Lower lobe of right lung (tissue), 2 donors: ENCODE measurements around the gene FAM163B. TPM values are rescaled to one million over a fixed set of nuclear protein-coding genes. Genes with fewer than 3 reads are reported as not detected.
A peak's percentile ranks its signal among the peaks of the same experiment; 100 is the strongest.

Experiments used
- ATAC-seq, 2 donors: fragments of 200-7000 bp; cut with Tn5 transposase; one replicate each; pipeline ENCODE4 v1.9.1; 2020 to 2022; ENCODE audit warnings: mild to moderate bottlenecking in 2 of 2, moderate library complexity in 2 of 2
- DNase-seq: peaks from one replicate; pipeline ENCODE4 v3.0.0-alpha.2; 2020
- H3K27ac ChIP-seq: fragments of 200-600 bp; one replicate; pipeline ENCODE4 v1.8.0; 2022
- H3K27me3 ChIP-seq: fragments of 200-600 bp; one replicate; pipeline ENCODE4 v1.8.0; 2022; ENCODE audit warnings: low read depth
- H3K36me3 ChIP-seq: fragments of 200-600 bp; one replicate; pipeline ENCODE4 v1.8.0; 2022; ENCODE audit warnings: mild to moderate bottlenecking
- H3K4me1 ChIP-seq: fragments of 200-600 bp; one replicate; pipeline ENCODE4 v1.8.0; 2022
- H3K4me3 ChIP-seq: fragments of 200-600 bp; one replicate; pipeline ENCODE4 v1.8.0; 2022; ENCODE audit warnings: mild to moderate bottlenecking
- H3K9me3 ChIP-seq: fragments of 200-600 bp; one replicate; pipeline ENCODE4 v1.8.0; 2022
- intact Hi-C: fragments of 100-400 bp; cut with DNase I; formaldehyde crosslinking; loops from one replicate; pipeline ENCODE4 v1.11.0; 2022
- total RNA-seq: library from RNA; stranded (reverse); fragmentation: NEBNext Ultra II Directional; extraction: Animal tissue kit (Norgen Biotek cat#: 25700); gene quantifications from one replicate; pipeline ENCODE4 v1.2.1, GENCODE V29; 2021
- TF ChIP-seq, protein P1 (sequence below): fragments of 200-600 bp; IDR thresholded peaks from one replicate; pipeline ENCODE4 v1.8.0; 2022; ENCODE audit warnings: antibody characterized with exemption, mild to moderate bottlenecking
- donor health status: DM: no; HTN: yes; CAD: no; lungs with severe emphysema.

Gene FAM163B
- total RNA-seq, 1 donor from 2014 or later: not detected

DNA sequence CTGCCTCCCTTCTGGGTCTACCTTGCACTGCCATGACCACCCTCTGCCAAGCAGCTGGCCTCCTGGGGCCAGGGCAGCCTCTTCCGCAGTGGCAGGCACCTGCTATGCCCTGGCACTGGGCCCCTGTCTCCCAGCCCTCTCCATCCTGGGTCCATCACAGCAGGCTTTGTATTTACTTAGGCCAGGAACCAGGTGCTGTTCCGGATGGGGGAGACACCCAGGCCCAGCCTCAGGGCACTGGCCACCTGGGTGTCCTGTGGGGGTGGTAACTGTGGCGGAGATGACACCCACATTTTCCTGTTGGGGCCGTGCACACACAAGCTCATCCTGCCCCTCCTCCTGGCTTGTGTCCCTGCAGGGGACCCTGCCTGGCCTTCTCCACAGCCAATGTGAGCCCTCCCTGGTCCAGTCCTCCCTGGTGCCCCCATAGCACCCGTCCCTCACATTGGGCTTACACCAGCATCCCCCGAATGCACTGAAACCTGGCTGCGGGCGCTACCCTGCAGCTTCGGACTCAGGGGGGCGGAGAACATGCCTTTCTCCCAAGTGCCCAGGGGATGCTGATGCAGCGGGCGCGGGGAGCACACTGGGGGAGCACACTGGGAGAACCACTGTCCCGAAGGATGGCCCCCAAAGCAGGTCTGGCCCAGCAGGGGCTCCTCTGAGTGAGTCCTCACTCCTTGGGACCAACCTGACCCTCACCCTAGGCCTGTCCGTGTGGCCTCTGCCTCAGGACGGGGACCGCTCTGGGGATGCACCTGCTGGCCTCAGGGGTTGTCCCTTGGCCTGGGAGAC is 17.9 kb downstream of the FAM163B start:
- Histone ChIP-seq H3K36me3 (no peaks in the 10 kb centered on the region), H3K27ac (no peak overlapping the region), H3K4me3 (no peak overlapping the region), H3K9me3 (peaks cover under 1% of the 10 kb centered on the region), H3K4me1 (no peaks in the 10 kb centered on the region), H3K27me3 (peaks cover 10% of the 10 kb centered on the region)
- ATAC-seq (no peak), DNase-seq (no peak)
- intact Hi-C loops: no loop called here
- TF ChIP-seq, protein P1, sequence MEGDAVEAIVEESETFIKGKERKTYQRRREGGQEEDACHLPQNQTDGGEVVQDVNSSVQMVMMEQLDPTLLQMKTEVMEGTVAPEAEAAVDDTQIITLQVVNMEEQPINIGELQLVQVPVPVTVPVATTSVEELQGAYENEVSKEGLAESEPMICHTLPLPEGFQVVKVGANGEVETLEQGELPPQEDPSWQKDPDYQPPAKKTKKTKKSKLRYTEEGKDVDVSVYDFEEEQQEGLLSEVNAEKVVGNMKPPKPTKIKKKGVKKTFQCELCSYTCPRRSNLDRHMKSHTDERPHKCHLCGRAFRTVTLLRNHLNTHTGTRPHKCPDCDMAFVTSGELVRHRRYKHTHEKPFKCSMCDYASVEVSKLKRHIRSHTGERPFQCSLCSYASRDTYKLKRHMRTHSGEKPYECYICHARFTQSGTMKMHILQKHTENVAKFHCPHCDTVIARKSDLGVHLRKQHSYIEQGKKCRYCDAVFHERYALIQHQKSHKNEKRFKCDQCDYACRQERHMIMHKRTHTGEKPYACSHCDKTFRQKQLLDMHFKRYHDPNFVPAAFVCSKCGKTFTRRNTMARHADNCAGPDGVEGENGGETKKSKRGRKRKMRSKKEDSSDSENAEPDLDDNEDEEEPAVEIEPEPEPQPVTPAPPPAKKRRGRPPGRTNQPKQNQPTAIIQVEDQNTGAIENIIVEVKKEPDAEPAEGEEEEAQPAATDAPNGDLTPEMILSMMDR: no peak

DNA sequence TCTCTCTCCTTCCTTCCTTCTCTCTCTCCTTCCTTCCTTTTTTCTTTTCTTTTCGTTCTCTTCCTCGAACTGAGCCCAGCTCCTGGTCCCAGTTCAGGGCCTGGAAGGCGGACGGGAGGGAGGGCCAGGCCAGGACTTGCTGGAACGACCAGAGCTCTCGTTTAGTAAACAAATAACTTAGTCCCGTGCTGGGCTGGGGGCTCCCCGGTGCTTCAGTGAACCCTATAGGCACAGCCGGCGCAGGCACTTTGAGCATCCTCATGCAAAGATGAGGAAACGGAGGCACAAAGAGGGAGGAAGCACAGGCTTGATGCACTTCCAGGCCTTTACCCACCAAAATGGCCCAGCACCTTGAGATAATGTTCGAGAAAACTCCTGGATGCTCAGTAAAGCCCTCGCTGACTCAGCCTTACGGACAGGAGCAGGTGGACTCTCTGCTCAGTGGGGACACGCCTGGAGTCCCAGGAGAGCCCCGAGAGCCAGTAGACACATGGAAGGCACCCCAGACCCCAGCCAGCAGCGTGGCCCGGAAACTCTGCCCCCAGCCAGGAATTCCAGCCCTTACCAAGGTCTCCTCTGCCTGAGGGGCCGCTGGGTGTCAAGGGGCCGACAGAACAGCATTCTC is 18.8 kb downstream of the FAM163B start:
- Histone ChIP-seq H3K9me3 (no peaks in the 10 kb centered on the region), H3K27ac (no peak overlapping the region), H3K4me1 (peaks cover 4% of the 10 kb centered on the region), H3K36me3 (no peaks in the 10 kb centered on the region), H3K27me3 (peaks cover 20% of the 10 kb centered on the region), H3K4me3 (no peak overlapping the region)
- DNase-seq (no peak), ATAC-seq (no peak)
- TF ChIP-seq, protein P1: no peak
- intact Hi-C loops: no loop called here

DNA sequence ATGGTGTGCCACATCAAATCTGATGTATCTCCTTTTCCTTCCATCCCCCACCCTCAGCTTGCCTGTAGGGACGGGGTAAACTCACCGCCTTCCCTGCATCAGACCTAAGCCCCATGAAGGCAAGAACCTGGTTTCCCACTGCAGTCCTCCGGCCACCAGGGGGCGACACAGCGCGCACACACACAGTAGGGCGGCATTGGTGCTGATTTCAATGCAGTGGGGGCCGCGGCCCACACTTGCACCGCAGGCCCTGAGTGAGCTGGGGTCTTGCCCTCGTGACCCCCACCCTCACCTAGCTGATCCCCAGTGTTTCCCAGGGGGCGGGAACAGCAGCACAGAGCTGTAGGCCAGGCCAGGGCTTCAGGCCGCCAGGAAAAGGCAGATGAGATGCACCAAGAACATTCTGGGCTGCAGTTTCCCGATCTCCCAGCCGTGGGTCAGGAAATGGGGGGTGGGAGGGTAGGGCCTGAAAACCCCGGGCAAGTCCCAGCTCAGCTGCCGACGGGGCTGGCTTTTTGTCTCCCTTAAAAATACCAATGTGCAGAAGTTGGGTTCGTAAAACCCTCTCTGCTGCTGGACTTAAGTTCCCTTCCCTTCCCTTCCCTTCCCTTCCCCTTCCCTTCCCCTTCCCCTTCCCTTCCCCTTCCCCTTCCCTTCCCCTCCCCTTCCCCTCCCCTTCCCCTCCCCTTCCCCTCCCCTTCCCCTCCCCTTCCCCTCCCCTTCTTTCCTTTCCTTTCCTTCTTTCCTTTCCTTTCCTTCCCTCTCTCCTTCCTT is 19.5 kb downstream of the FAM163B start:
- Histone ChIP-seq H3K4me1 (peaks cover 11% of the 10 kb centered on the region), H3K27me3 (peaks cover 27% of the 10 kb centered on the region), H3K9me3 (no peaks in the 10 kb centered on the region), H3K27ac (no peak overlapping the region), H3K4me3 (no peak overlapping the region), H3K36me3 (no peaks in the 10 kb centered on the region)
- intact Hi-C loops: no loop called here
- TF ChIP-seq, protein P1: peak; percentile 52
- ATAC-seq (no peak), DNase-seq (no peak)

DNA sequence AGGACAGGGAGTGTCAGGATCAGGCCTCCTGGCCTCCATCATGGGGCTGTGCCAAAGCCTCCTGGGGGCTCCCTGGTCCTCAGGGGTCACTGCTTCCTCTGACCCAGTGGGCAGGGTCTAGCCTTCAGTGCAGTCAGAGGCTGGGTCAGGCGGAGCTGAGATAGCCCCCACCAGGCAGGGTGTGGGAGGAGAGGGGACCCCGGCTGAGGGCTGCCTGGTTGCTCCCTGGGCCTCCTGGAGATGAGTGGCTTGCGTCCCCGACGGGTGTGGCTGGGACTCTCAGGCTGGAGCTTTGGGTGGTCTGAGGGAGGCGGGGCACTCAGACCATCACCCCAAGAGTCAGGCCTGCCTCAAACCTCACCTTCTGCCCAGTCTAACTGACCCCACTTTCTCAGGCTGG is 21.7 kb downstream of the FAM163B start:
- intact Hi-C loops: no loop called here
- DNase-seq: no peak

DNA sequence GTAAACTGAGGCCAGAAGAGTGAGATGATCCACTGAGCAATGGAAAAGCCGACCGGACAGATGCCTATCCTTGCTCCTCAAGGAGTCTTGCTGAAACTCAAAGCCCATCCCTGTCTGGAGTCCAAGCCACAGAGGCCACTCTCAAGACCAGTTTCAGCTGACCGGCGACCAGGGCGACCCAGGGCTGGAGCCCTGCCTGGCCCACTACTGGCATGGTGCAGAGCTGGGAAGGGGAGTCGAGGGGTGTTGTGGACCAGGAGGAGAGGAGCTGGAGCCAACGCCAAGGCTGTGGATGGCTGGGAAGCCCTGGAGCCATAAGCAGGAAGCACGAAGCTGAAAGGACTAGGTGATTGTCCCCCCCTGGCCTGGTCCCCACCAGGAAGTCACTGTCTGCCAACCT is 22.1 kb downstream of the FAM163B start:
- H3K4me1 ChIP-seq: peaks cover 33% of the 10 kb centered on the region
- no peak overlapping the region for H3K4me3 ChIP-seq
- H3K36me3 ChIP-seq: no peaks in the 10 kb centered on the region
- DNase-seq (no peak), ATAC-seq (no peak)
- H3K27me3 ChIP-seq: peaks cover 45% of the 10 kb centered on the region
- TF ChIP-seq, protein P1: no peak
- no peaks in the 10 kb centered on the region for H3K9me3 ChIP-seq
- H3K27ac ChIP-seq: no peak overlapping the region
- intact Hi-C loops: no loop called here

More for the DNA sequence above, 21.7 kb downstream of the FAM163B start:
- Histone ChIP-seq H3K9me3 (no peaks in the 10 kb centered on the region), H3K27me3 (peaks cover 41% of the 10 kb centered on the region), H3K4me1 (peaks cover 29% of the 10 kb centered on the region), H3K4me3 (no peak overlapping the region), H3K27ac (no peak overlapping the region), H3K36me3 (no peaks in the 10 kb centered on the region)
- ATAC-seq: no peak
- TF ChIP-seq, protein P1: no peak
